Neuronal stem cell (in vitro differentiated cells): Measurements from ENCODE around the gene ANKRD33B.

Source experiments
- DNase-seq: peaks from one replicate; pipeline ENCODE4 v3.0.0-alpha.2; 2013; ENCODE audit warnings: low spot score
- H2AFZ ChIP-seq: one replicate; pipeline ENCODE4 v1.6.1; 2013; ENCODE audit warnings: mild to moderate bottlenecking, low read length, inconsistent platforms
- H2AK5ac ChIP-seq: 2 replicates; pipeline ENCODE4 v1.6.1; 2013; ENCODE audit warnings: low read depth, mild to moderate bottlenecking, inconsistent platforms, low read length, moderate library complexity, mixed read lengths
- H2BK120ac ChIP-seq: 2 replicates; pipeline ENCODE4 v1.6.1; 2013; ENCODE audit warnings: low read depth, mild to moderate bottlenecking, inconsistent platforms, low read length, moderate library complexity, mixed read lengths
- H2BK12ac ChIP-seq: one replicate; pipeline ENCODE4 v1.6.1; 2013; ENCODE audit warnings: low read length, inconsistent platforms
- H2BK15ac ChIP-seq: 2 replicates; pipeline ENCODE4 v1.6.1; 2013; ENCODE audit warnings: mild to moderate bottlenecking, low read length, inconsistent platforms, mixed read lengths
- H2BK5ac ChIP-seq: one replicate; pipeline ENCODE4 v1.6.1; 2013; ENCODE audit warnings: inconsistent platforms, mild to moderate bottlenecking, low read length, moderate library complexity
- H3K14ac ChIP-seq: one replicate; pipeline ENCODE4 v1.6.1; 2013; ENCODE audit warnings: low read length, inconsistent platforms
- H3K18ac ChIP-seq: 2 replicates; pipeline ENCODE4 v1.6.1; 2013; ENCODE audit warnings: low read length, inconsistent platforms
- H3K23ac ChIP-seq: 2 replicates; pipeline ENCODE4 v1.6.1; 2013; ENCODE audit warnings: low read depth, mild to moderate bottlenecking, mixed read lengths, low read length, inconsistent platforms; ENCODE audit not compliant: poor library complexity
- H3K27ac ChIP-seq: replicated peaks from 3 replicates; pipeline ENCODE4 v1.5.1; 2013; ENCODE audit warnings: low read length, inconsistent platforms
- H3K27me3 ChIP-seq, 3 experiments: 2 replicates each; pipeline ENCODE4 v1.6.1; 2013; ENCODE audit warnings: low read length in 3 of 3, mild to moderate bottlenecking in 2 of 3, inconsistent platforms in 1 of 3, low read depth in 1 of 3, mixed read lengths in 1 of 3, moderate library complexity in 1 of 3; ENCODE audit not compliant: control insufficient read depth in 3 of 3, insufficient read depth in 3 of 3
- H3K36me3 ChIP-seq, 2 donors: replicated peaks in 1 of 2; 2 replicates each; pipeline ENCODE4 v1.6.1; 2013; ENCODE audit warnings: low read length in 2 of 2; ENCODE audit not compliant: control insufficient read depth in 2 of 2, insufficient read depth in 2 of 2
- H3K4ac ChIP-seq: 2 replicates; pipeline ENCODE4 v1.6.1; 2013; ENCODE audit warnings: inconsistent platforms, mild to moderate bottlenecking, low read length, moderate library complexity
- H3K4me1 ChIP-seq, 2 donors: 1 replicate in 1 of 2; 2 replicates in 1 of 2; pipeline ENCODE4 v1.6.1; 2013; ENCODE audit warnings: low read length in 2 of 2, low read depth in 1 of 2; ENCODE audit not compliant: control insufficient read depth in 2 of 2, insufficient read depth in 1 of 2
- H3K4me2 ChIP-seq: one replicate; pipeline ENCODE4 v1.6.1; 2013; ENCODE audit warnings: mild to moderate bottlenecking, low read length, inconsistent platforms; ENCODE audit not compliant: insufficient read depth, poor library complexity, severe bottlenecking
- H3K4me3 ChIP-seq, 2 donors: 2 replicates each; pipeline ENCODE4 v1.5.1; 2013; ENCODE audit warnings: low read length in 2 of 2, mild to moderate bottlenecking in 2 of 2, inconsistent platforms in 1 of 2, moderate library complexity in 1 of 2
- H3K79me1 ChIP-seq: one replicate; pipeline ENCODE4 v1.6.1; 2013; ENCODE audit warnings: low read depth, mild to moderate bottlenecking, inconsistent platforms, low read length, moderate library complexity
- H3K9ac ChIP-seq: one replicate; pipeline ENCODE4 v1.6.1; 2013; ENCODE audit warnings: mild to moderate bottlenecking, low read depth, low read length, inconsistent platforms; ENCODE audit not compliant: poor library complexity
- H3K9me3 ChIP-seq, 2 donors: replicated peaks in 1 of 2; 2 replicates each; pipeline versions ENCODE3 to v1.6.1; 2013; ENCODE audit warnings: low read length in 2 of 2, mild to moderate bottlenecking in 2 of 2, inconsistent platforms in 1 of 2, low read depth in 1 of 2, mixed read lengths in 1 of 2, moderate library complexity in 1 of 2; ENCODE audit not compliant: control insufficient read depth in 2 of 2, insufficient read depth in 1 of 2
- H4K8ac ChIP-seq: one replicate; pipeline ENCODE4 v1.6.1; 2013; ENCODE audit warnings: low read depth, mild to moderate bottlenecking, inconsistent platforms, low read length, moderate library complexity
- H4K91ac ChIP-seq: one replicate; pipeline ENCODE4 v1.6.1; 2013; ENCODE audit warnings: low read length, low read depth, mild to moderate bottlenecking, inconsistent platforms; ENCODE audit not compliant: poor library complexity
- WGBS, 2 donors: extraction: QIAGEN DNeasy Blood & Tissue Kit; methylation state at CpG; one replicate each; pipeline ENCODE4 v1.1.7; 2013; ENCODE audit warnings: missing lambda C conversion rate in 2 of 2, mixed read lengths in 1 of 2; ENCODE audit not compliant: insufficient read length in 2 of 2, insufficient replicate concordance in 1 of 2; ENCODE audit errors: extremely low coverage in 2 of 2; 5-methylcytosine and 5-hydroxymethylcytosine counted together

Gene ANKRD33B

DNA sequence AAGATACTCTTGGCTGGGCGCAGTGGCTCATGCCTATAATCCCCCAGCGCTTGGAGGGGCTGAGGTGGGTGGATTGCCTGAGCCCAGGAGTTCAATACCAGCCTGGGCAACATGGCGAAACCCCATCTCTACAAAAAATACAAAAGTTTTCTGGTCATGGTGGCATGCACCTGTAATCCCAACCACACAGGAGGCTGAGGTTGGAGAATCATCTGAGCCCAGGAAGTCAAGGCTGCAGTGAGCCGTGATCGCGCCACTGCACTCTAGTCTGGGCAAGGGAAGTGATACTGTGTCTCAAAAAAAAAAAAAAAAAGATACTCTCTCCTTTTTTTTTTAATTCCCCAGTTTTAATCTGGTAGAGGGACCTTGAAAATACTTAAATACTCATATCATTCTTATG is 15.0 kb downstream of the ANKRD33B start:
- Histone ChIP-seq H3K4me1 (peaks cover 5 to 11% of the 10 kb centered on the region in 2 donors), H3K4ac (no peak overlapping the region), H4K8ac (no peak overlapping the region), H3K9me3 (peaks cover 2 to 3% of the 10 kb centered on the region in 2 donors), H3K18ac (no peak overlapping the region), H3K23ac (no peak overlapping the region), H2AFZ (no peak overlapping the region), H3K9ac (no peak overlapping the region), H3K79me1 (no peaks in the 10 kb centered on the region), H3K27me3 (no peaks in the 10 kb centered on the region), H3K4me2 (no peak overlapping the region), H2BK5ac (no peak overlapping the region), H2BK120ac (no peak overlapping the region), H3K36me3 (no peaks in the 10 kb centered on the region), H3K14ac (no peak overlapping the region), H3K27ac (no peak overlapping the region), H2BK12ac (no peak overlapping the region), H2BK15ac (no peak overlapping the region), H2AK5ac (no peak overlapping the region), H4K91ac (no peak overlapping the region), H3K4me3 (no peak overlapping the region)
- no CpG with 5 or more reads among the region's 6 CpGs for WGBS, 2 donors
- no peak for DNase-seq

DNA sequence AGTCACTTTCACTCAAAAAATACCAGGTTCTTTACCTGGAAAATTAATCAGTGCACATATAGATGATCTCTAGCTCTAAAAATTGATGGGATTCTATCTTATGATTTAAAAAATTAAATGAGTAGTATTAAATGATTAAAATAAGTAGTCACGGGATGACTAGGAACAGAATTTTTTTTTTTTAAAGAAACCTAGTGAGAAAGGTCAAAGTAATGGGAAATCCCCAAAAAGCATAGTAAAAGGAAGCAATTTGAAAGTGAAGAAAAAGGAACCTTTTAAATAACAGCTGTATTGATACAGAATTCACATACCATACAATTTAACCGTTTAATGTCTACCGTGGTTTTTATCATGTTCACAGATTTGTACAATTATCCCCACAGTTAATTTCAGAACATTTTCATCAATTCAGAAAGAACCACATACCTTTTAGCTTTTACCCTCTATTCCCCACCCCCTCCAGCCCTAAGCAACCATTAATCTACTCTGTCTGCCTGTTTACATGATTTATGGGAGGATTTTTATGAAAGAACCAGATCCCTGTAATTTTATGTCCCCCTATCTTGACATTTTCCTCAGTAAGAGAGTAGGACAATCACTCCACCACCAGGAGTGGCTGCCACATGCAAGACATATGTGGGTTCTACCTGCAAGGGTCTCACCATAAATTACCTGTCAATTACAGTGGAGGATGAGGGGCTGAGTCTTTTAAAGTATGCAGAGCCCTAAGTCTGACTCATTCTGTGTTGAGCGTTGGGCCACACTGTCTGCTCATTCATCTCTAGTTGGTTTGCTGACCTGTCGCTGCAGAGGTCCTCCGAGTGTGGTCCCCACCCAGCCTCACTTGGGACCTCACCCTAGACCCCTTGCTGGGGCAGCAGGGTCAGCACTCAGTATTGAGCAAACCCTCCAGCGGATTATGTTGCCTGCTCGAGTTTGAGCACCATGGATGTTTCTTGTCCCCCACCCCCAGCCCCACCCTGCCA is 16.0 kb downstream of the ANKRD33B start:
- no peak overlapping the region for H3K4ac ChIP-seq
- no peaks in the 10 kb centered on the region for H3K79me1 ChIP-seq
- H2BK12ac ChIP-seq, result no peak overlapping the region
- H3K4me3 ChIP-seq, result no peak overlapping the region
- H3K36me3 ChIP-seq, result no peaks in the 10 kb centered on the region
- no peak overlapping the region for H3K14ac ChIP-seq
- H3K9ac ChIP-seq, result no peak overlapping the region
- no peak overlapping the region for H2AK5ac ChIP-seq
- peaks cover 2 to 3% of the 10 kb centered on the region in 2 donors for H3K9me3 ChIP-seq
- no peak overlapping the region for H3K18ac ChIP-seq
- H3K4me2 ChIP-seq, result no peak overlapping the region
- H2BK5ac ChIP-seq, result no peak overlapping the region
- no peak overlapping the region for H3K27ac ChIP-seq
- DNase-seq, result no peak
- no peaks in the 10 kb centered on the region for H3K27me3 ChIP-seq
- no peak overlapping the region for H2BK15ac ChIP-seq
- no peak overlapping the region for H2AFZ ChIP-seq
- peaks cover 5 to 11% of the 10 kb centered on the region in 2 donors for H3K4me1 ChIP-seq
- H3K23ac ChIP-seq, result no peak overlapping the region
- H4K91ac ChIP-seq, result no peak overlapping the region
- no peak overlapping the region for H2BK120ac ChIP-seq
- 100% methylated on average over 1 of the region's 8 CpGs for WGBS, 2 donors
- H4K8ac ChIP-seq, result no peak overlapping the region

DNA sequence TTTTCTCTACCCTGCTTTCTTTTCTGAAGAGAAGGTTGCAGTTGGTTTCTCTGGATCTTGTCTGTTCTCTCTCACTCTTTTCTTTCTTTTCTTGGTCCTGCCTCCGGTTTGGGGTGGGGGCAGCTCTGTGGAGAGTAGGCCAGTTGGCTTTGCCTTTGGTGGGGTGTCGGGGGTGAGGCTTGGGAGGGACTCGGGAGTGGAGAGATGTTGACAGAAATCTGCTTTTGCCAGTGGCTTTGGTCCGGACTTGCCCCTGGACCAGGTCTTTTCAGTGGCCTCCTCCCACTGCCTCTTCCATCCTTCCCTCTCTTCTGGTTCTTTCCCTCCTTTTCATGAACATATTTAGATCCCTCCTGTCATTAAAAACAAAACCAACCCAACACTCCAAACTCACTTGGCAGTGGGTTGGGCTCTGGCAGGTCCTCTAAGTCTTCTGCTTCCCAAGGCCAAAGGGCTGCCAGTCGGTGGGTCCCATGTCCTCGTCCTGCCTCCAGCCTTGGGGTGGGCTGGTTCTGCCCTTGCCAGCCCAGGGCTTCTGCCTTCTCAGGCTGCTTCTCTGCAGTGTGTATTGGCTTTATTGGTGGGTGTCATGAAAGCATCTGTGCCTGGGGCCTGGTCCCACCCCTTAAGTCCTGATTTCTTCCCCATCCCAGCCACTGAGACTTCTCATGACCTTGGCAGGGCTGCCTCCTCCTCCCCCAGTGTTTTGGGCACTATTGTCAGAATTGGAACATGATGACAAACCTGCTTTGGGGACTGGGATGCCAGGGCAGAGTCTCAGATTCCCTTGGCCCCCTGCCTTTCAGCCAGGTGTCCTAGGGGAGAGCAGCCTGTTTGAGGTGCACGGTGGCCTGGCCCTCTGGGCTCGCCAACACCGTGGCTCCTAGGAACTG is 16.9 kb downstream of the ANKRD33B start:
- Histone ChIP-seq H3K79me1 (no peaks in the 10 kb centered on the region), H3K4ac (no peak overlapping the region), H2AFZ (no peak overlapping the region), H3K9ac (peak overlapping the region; percentile 14), H3K36me3 (no peaks in the 10 kb centered on the region), H4K91ac (no peak overlapping the region), H2AK5ac (no peak overlapping the region), H4K8ac (no peak overlapping the region), H2BK15ac (no peak overlapping the region), H2BK120ac (peak overlapping the region; percentile 13), H3K4me3 (no peak overlapping the region), H3K4me2 (no peak overlapping the region), H3K18ac (peak overlapping the region; percentile 69), H2BK12ac (no peak overlapping the region), H3K27me3 (no peaks in the 10 kb centered on the region), H3K27ac (no peak overlapping the region), H3K9me3 (peaks cover 2 to 3% of the 10 kb centered on the region in 2 donors), H3K23ac (peak overlapping the region; percentile 56), H3K4me1 (peaks cover 8 to 11% of the 10 kb centered on the region in 2 donors), H3K14ac (no peak overlapping the region), H2BK5ac (no peak overlapping the region)
- DNase-seq, result no peak
- WGBS, 2 donors, result no CpG with 5 or more reads among the region's 9 CpGs

DNA sequence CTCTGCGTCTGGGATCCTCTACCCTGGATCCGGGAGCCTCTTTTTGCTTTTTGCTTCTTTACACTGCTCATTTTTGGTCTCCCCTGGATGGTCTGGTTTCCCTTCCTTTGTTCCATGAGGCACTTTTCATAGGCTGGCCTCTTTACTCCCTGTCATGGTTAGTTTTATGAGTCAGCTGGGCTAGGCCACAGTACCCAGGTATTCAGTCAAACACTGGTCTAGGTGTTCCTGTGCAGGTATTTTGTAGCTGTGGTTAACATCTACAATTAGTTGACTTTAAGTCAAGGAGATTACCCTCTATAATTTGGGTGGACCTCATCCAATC is 17.5 kb downstream of the ANKRD33B start:
- Histone ChIP-seq H3K9ac (no peak overlapping the region), H3K9me3 (peaks cover 2 to 3% of the 10 kb centered on the region in 2 donors), H3K4me2 (no peak overlapping the region), H3K4ac (no peak overlapping the region), H3K36me3 (no peaks in the 10 kb centered on the region), H2AK5ac (no peak overlapping the region), H3K4me1 (peaks cover 8 to 11% of the 10 kb centered on the region in 2 donors), H2AFZ (no peak overlapping the region), H3K14ac (no peak overlapping the region), H4K91ac (no peak overlapping the region), H2BK5ac (no peak overlapping the region), H3K4me3 (no peak overlapping the region), H3K27ac (no peak overlapping the region), H2BK120ac (no peak overlapping the region), H4K8ac (no peak overlapping the region), H3K27me3 (no peaks in the 10 kb centered on the region), H3K23ac (peak overlapping the region; percentile 56), H2BK15ac (no peak overlapping the region), H2BK12ac (no peak overlapping the region), H3K79me1 (no peaks in the 10 kb centered on the region), H3K18ac (no peak overlapping the region)
- DNase-seq, result no peak
- no CpG with 5 or more reads among the region's 2 CpGs for WGBS, 2 donors
